HG03571 (cell line): ENCODE measurements around the gene PIP4K2A.
"Not testable (repeated sequence)": the region's sequence is repeated elsewhere in the genome, so short reads cannot be mapped to it uniquely, and the experiment has no call there.

Experiments used
- ATAC-seq: cut with Tn5 transposase; IDR thresholded peaks from one replicate; pipeline ENCODE4 v1.9.1; 2021; ENCODE audit not compliant: unreplicated experiment

The PIP4K2A gene

GRCh38 chr10:22719406-22720042 is 5.1 kb upstream of the PIP4K2A start:
- no peak for ATAC-seq

- ATAC-seq: not testable (repeated sequence)
Measured at GRCh38 chr10:22718659-22719058, 4.3 kb upstream of the PIP4K2A start.

- ATAC-seq: no peak
Measured at GRCh38 chr10:22717728-22718127, 3.4 kb upstream of the PIP4K2A start.

GRCh38 chr10:22716943-22717342 is 2.6 kb upstream of the PIP4K2A start:
- ATAC-seq: no peak

- no peak for ATAC-seq
Measured at GRCh38 chr10:22715290-22715625, 880 bp upstream of the PIP4K2A start.

- peak; percentile 22 for ATAC-seq
Measured at GRCh38 chr10:22713853-22714478, 412 bp downstream of the PIP4K2A start.

- no peak for ATAC-seq
Measured at GRCh38 chr10:22712956-22713852, 1.2 kb downstream of the PIP4K2A start.

GRCh38 chr10:22712211-22712955 is 2.0 kb downstream of the PIP4K2A start:
- ATAC-seq: no peak

- ATAC-seq: no peak
Measured at GRCh38 chr10:22711373-22711772, 3.0 kb downstream of the PIP4K2A start.

GRCh38 chr10:22710139-22710745 is 4.1 kb downstream of the PIP4K2A start:
- ATAC-seq: no peak

GRCh38 chr10:22708772-22709171 is 5.6 kb downstream of the PIP4K2A start:
- no peak for ATAC-seq

GRCh38 chr10:22705527-22705926 is 8.9 kb downstream of the PIP4K2A start:
- ATAC-seq: no peak

GRCh38 chr10:22704942-22705341 is 9.4 kb downstream of the PIP4K2A start:
- peak; percentile 61 for ATAC-seq

GRCh38 chr10:22704471-22704911 is 9.9 kb downstream of the PIP4K2A start:
- ATAC-seq: peak; percentile 32

- no peak for ATAC-seq
Measured at GRCh38 chr10:22702348-22702747, 12.0 kb downstream of the PIP4K2A start.

- ATAC-seq: no peak
Measured at GRCh38 chr10:22701132-22701826, 13.1 kb downstream of the PIP4K2A start.

GRCh38 chr10:22700489-22700888 is 13.9 kb downstream of the PIP4K2A start:
- no peak for ATAC-seq

- no peak for ATAC-seq
Measured at GRCh38 chr10:22699976-22700375, 14.4 kb downstream of the PIP4K2A start.

GRCh38 chr10:22698941-22699440 is 15.4 kb downstream of the PIP4K2A start:
- no peak for ATAC-seq

- no peak for ATAC-seq
Measured at GRCh38 chr10:22697800-22698199, 16.6 kb downstream of the PIP4K2A start.
